Peyer's patch (tissue), 4 donors: ENCODE data around the gene TEK.

ENCODE experiments used
- CTCF ChIP-seq, 6 experiments: fragments of 450-650 bp in 4 of 6; fragments of 200-600 bp in 2 of 6; sonication (generic) in 1 of 6; IDR thresholded peaks; one replicate each; pipeline ENCODE4 v1.5.1; 2017 to 2019; ENCODE audit warnings: antibody characterized with exemption in 6 of 6, mild to moderate bottlenecking in 3 of 6, moderate library complexity in 1 of 6
- POLR2A ChIP-seq, 2 donors: fragments of 450-650 bp; IDR thresholded peaks; one replicate each; pipeline ENCODE4 v1.5.1; 2017; ENCODE audit warnings: antibody characterized with exemption in 2 of 2, mild to moderate bottlenecking in 2 of 2, moderate library complexity in 2 of 2

- TF ChIP-seq CTCF (IDR thresholded peaks at IDR 0.05) (no peak), POLR2A (IDR thresholded peaks at IDR 0.05) (no peak)
Observed at GRCh38 chr9:27183131-27183530, 74.1 kb downstream of the TEK start.
